SHP77 (cell line): Measurements from ENCODE around the gene SARNP.
"Not testable (repeated sequence)": the region's sequence is repeated elsewhere in the genome, so short reads cannot be mapped to it uniquely, and the experiment has no call there.

Source experiments
- DNase-seq, 2 experiments: peaks; one replicate each; lab custom pipeline; 2025; lab: John Stamatoyannopoulos, UW

Gene SARNP

DNA sequence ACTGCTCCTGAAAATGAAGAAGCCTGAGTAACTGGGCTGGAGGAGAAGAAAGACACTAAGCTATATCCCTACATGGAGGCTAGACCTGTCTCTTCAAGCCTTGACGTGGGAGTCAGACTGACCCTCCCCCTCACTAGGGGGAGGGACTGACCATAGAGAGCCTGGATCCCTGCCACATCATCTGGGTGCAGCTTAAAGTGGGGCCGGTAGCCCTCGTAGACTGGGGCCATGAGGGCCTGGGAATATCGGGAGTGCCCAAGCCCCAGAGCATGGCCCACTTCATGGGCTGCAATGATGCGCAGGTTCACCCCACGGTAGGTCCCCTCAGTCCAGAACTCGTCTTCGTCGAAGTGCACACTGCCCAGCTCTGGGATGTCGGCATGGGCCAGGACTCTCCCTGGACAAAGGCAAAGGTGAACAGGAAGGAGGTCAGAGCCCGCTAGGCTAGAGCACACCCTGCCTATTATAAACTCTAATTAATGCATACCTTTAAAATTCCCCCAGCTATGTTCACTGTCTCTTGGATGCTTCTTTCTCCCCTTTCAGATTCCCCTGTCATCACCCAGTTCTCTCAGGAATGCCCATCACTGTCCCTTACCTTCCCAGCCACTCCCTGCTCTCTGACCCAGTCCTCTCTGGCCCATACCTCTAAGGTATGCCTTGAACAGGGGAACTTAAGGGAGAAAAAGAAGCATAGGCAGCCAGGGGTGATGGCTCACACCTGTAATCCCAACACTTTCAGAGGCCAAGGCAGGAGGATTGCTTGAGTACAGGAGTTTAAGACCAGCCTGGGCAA, 22.0 kb upstream of the SARNP start:
- DNase-seq, result no peak

DNA sequence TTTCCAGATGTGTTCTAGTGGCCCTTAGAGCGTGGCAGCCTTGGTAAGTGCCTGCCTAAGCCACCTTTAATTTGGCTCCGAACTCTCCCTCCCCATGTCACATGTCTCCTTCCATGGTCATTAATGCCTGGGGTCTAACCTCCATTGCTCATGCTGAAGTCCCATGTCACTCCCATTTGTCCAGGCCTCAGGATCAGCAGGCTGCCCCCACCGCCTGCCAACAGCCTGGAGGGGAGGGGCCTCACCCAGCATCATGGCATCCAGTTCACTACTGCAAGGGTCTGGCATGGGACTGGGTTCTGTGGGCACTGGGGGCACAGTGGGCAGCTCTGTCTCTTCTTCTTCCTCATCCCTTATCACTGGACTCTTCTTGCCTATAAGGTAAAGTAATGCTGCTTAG, 20.8 kb upstream of the SARNP start:
- DNase-seq, result no peak

DNA sequence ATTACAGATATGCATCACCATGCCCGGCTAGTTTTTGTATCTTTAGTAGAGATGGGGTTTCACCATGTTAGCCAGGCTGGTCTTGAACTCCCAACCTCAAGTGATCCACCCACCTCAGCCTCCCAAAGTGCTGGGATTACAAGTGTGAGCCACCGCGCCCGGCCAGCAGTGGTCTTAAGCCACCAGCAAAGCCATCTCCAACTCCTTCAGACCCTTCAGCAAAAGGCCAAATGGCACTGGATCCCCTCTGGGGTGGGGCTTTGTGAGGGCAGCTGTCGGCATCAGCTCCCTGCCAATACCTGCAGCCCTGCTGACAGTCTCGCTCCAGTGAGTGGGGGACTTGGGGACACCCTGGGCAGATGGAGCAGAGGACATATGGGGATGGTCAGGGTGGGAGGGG, 16.9 kb upstream of the SARNP start:
- DNase-seq, result not testable (repeated sequence)

DNA sequence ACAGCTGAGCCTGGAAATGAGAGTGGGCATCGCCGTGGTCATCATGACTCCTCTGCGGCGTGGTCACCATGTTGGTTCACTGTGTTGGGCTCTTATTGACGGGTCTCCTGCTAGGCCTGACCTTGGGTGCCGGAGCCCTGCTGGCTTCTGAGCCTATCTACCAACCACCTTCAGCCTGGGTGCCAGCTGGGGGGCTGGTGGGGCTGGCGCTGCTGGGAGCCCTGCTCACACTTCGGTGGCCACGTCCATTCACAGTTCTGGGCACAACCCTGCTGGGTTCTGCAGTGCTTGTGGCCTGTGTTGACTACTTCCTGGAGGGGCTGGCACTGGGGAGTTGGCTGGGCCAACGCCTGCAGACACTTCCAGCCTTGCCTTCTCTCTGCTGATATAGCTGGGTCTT, 15.5 kb upstream of the SARNP start:
- no peak for DNase-seq

DNA sequence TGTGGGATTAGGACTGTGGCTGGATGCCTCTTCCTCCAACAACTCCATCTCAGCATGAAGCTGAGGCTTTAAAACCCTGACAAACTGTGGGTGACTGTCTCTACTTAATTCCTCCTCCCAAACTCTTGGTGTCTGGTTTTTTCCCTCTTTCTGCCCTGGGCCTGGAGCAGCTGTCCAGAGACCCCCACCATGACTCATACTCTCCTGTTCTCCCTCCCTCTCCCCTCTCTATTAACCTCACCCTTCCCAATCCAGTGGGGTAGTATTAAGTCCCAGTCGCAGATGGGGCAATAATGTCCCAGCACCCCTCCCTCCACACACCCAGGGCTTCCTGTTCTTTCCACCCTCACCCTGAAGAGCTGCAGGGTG, 13.9 kb upstream of the SARNP start:
- no peak for DNase-seq

DNA sequence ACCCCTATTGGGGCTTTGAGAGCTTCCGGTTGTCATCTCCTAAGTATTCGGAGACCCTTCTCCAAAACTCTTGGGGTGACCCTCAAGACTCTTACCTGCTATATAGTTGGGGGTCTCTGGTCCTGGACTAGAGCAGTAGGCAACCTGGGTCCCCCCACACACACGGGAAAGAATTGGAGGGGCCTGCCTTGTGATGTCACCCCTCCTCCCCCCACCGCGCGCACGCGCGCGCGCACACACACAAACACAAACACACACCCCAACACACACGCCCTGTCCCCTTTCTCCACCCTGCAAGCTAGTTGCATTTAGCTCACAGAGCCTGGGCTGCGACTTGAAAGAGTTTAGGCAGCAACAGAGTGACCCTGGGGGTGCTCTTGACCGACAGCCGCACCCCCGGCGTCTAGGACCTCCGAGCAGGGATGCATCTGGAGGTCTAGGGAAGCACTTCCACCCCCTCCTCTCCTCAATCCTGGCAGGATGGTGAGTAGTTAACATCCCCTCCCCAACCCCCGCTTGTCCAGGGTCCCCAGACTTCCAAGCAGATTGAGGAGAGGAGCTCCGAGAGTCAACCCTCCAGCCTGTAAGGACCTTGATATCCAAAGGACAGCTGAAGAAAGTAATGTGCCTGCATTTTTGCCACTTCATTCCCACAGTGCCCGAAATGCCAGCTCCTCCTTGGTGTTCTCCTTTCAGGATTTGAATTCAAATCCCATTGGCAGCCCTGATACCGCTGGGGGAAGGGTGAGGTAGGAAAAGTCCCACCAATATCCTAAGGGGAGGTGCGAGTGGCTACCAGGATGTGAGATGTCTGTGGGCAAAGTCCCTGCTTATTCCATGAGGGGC, 13.3 kb upstream of the SARNP start:
- no peak for DNase-seq

DNA sequence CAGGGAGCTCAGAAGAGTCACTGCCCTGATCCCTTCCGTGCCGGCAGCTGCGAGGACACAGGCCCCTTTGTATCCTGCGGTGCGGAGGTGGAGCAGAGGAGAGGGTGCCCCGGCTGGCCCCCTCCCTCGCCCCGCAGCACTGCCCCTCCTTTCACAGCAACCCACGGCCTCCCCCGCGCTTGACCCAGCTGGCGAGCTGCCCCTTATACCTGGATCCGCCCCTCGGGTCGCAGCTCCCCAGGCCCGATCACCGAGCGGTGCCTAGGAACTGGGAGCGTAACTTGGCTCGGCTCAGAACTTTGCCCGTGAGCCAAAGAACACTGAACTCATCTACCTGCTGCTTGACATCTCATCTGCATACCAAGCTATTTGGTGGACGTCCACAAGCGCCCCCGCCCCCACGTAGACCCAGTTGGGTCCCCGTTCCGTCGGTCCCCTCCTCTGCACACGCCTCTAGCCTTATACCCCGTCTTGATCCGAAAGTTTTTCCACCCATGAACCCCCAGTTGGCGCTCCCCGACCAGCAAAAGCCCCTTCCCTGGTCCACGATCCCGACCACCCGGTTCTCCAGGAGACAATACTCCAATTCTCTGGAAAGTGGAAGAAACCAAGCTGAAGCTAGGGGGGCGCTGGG, 12.6 kb upstream of the SARNP start:
- DNase-seq, result no peak

DNA sequence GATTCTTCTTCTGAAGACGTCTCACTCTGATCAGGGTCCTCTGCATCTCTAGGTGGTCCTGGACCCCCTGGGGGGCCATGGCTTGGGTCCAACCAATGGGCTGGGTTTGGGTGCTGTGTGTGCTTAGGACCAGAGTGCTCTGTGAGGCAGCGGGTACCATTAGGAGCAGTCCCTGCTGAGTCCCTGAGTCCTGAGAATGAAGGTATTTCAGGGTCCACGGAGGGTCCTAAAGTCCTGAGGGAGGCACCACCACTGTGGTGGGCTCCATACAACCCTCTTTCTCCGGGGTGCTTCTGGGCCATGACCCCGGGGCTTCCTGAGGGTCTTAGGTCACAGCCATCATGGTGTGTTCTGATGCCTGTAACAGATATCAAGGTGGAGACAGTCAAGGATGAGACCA, 10.8 kb upstream of the SARNP start:
- DNase-seq, result no peak

DNA sequence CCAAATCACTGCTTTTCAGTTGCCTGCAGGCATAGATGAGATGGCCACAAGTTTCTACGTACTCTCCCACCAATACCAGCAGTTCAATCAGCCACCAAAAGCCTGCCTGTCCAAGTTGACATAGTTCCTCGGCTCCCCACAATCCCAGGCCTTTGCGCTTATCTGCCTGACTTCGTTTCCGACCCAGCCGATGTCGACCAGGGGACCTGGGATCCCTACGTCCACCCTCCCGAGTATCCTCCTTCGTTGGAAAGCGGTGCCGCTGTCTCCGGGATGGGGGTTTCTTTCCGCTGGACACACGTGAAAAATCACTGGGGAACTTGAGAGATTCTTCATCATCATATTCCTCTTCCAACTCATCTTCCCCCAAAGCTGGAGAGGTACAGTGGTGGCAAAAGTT, 10.3 kb upstream of the SARNP start:
- no peak for DNase-seq

DNA sequence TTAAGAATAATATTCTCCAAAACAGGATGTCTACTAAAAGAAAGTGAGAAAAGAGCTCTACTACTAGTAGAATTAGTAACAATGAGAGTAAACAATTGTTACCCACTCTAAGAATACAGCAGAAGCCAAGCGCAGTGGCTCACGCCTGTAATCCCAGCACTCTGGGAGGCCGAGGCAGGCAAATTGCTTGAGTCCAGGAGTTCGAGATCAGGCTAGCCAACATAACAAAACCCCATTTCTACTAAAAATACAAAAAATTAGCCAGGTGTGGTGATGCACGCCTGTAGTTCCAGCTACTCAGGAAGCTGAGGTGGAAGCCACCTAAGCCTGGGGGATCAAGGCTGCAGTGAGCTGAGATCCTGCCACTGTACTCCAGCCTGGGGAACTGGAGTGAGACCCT, 7.2 kb upstream of the SARNP start:
- DNase-seq, result no peak

DNA sequence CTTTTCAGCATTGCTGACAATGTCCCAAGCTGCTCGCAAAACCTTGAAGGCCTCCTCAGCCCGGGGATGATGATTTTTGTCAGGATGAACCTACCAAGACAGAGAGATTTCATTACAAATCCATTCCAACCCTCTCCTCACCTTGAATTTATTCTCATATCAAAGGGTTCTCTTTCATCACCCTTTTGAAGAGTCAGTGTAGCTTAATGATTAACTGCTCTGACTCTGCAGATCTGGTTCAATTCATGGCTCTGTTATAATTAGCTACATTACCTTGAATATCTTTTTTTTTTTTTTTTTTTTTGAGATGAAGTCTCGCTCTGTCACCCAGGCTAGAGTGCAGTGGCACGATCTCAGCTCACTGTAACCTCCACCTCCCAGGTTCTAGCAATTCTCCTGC, 5.9 kb upstream of the SARNP start:
- DNase-seq, result no peak

DNA sequence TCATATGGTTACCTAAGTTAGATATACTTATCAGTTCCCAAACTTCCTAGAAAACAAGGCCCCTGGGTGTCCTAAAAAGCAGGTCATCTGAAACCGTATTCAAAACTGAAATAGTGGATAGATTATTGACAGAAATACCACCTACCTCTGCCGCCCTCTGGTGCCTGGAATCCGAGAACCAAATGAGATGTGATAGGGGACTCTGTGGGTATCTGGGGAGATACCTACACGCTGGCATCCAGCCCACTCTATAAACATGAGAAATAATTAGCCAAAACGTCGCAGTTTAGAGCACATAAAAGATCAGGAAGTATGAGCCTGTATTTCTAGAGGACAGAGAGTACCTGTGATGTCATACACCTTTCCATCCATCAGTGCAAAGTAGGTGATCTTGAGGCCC, 4.7 kb upstream of the SARNP start:
- no peak for DNase-seq

DNA sequence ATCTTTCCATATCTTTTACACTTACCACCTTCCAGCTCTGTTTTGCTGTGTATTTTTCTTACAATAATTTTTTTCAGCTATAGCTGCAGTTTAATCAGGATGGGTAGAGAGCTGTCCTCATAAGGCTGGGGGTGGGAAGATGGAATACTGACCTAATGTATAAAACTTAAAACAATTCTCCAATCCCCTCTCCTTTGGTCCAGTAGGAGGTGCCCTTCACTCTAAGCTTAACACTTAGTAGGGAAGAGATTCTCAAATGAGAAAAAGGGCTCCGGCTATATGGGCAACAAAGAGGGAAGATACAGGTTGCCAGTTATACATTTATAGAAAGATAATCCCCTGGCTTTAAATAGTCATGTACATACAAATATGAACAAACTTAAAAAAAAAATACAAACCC, 3.2 kb upstream of the SARNP start:
- DNase-seq, result no peak

DNA sequence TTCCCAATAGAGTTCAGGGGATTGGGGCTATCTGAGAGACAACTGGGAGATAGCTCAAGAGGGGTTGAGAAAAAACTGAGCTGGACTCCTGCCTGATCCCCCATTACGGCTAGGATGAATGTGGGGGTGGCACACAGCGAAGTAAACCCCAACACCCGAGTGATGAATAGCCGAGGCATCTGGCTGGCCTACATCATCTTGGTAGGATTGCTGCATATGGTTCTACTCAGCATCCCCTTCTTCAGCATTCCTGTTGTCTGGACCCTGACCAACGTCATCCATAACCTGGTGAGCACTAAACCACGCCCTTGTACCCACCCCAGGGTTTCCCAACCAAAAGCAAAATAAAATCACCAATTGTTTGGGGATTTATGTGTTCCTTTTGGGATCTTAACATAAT, 1.4 kb upstream of the SARNP start:
- no peak for DNase-seq

DNA sequence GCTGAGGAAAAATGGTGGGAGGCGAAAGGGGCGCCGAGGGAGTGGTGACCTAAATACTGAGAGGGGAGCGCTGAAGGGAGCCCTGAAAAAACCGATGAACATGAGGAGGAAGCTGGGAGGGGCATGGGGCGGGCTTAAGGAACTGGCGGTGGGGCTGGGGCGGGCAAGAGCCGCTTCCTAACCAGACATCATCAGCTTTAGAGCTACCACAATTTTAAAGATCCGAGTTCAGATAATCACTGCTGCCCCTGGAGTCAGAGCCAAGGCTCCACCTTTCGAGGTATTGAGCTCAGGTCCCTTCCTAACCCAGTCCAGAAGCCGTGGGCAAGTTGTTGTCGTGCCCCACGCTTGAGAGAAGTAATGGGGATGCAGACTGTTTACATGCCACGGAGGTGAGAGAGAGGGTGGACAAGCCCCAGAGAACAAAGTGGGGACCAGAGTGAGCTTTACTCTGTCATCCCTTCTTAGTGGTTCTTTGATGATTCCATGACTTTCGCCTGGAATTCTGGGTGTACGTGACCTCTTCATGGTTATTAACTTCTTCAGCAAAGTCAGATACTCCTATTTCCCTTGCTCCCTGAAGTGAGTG, 710 bp upstream of the SARNP start:
- DNase-seq, result peak in 1 of 2 experiments; percentile 65

DNA sequence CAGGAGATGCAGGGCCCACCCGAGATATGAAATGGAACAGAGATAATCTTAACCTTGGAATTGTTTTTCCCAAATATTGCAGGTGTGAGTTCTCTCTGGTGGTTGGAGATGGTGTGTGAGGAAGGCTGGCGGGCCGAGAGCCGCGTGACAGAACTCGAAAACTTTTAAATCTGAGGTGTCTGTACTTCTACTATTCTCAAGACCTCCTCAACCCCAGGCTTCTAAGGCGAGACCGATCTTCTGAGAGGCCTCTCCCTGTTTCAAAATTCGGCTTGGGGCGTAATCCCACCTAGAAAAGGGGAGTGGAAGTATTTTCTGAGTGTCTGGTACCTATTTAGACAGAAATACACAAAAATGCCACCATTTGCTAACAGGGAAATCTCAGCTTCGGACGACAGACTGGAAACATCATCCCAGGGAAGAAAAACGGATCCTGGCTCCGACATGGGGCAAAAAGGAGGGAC, 611 bp downstream of the SARNP start:
- DNase-seq, result peak in 1 of 2 experiments; percentile 3

DNA sequence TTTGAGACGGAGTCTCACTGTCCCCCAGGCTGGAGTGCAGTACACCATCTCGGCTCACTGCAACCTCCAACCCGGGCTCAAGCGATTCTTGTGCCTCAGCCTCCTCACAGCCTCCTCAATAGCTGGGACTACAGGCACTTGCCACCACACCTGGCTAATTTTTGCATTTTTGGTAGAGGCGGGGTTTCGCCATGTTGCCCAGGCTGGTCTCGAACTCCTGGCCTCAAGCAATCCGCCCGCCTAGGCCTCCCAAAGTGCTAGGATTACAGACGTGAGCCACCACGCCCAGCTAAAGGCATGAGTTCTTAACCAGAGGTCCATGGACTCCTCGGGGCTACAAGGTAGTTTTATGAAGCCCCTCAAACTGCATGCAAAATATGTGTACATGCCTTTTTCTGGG, 2.1 kb downstream of the SARNP start:
- no peak for DNase-seq

DNA sequence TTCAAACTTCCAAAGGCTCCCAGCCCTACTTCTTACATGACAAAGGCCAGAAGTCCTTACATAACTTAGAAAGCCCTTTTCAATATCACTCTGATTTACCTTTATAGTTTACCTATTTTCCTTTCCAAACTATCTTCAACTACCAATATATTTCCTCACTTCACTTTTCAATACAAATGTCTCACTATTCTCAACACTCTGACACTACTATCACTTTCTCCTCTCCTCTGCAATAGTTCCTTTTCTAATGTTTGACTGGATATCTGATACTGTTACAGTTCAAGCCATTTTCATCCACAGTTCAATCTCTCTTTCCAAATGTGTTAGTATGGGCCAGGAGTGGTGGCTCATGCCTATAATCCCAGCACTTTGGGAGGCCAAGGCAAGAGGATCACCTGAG, 3.3 kb downstream of the SARNP start:
- DNase-seq, result no peak

DNA sequence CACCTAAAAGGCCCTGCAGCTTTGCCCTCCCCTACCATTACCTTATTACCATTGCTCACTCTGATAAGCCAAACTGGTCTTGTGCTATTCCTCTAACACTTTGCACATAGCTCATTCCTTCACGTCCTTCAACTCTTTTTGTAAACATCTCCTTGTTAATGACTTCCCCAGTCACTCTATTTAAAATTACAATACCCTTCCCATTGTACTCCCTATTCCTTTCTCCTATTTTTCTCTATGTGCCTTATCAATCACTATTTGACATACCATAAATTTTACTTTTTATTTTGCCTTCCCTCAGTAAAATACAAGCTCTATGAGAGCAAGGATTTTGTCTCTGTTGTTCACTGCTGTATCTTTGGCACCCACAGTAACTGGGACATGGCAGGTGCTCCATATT, 5.4 kb downstream of the SARNP start:
- DNase-seq, result no peak

DNA sequence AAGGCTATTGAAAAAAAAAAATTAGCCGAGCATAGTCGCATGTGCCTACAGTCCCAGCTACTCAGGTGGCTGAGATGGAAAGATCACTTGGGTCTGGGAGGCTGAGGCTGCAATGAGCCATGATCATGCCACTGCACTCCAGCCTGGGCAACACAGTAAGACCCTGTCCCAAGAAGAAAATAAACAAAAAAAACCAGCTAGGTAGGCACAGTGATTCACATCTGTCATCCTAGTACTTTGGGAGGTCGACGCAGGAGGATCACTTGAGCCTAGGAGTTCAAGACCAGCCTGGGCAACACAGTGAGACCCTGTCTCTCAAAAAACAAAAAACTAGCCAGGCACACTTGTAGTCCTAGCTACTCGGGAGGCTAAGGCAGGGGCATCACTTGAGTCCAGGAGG, 8.2 kb downstream of the SARNP start:
- DNase-seq, result no peak

DNA sequence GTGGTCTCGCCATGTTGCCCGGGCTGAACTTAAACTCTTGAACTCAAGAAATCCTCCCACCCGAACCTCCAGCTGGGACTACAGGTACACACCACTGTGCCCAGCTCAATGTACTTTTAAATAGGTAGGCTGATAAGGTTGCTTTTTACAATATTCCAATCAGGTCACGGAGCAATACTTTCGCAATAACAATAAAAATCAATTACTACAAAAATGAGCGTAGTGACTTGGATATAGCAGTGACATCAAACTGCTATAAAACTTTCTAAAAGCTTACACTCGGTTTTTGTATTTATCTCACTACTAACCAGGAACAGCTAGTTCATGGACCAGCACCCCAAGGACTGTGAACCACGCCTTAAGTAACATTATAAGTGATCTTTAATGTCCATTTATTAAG, 10.5 kb downstream of the SARNP start:
- no peak for DNase-seq

DNA sequence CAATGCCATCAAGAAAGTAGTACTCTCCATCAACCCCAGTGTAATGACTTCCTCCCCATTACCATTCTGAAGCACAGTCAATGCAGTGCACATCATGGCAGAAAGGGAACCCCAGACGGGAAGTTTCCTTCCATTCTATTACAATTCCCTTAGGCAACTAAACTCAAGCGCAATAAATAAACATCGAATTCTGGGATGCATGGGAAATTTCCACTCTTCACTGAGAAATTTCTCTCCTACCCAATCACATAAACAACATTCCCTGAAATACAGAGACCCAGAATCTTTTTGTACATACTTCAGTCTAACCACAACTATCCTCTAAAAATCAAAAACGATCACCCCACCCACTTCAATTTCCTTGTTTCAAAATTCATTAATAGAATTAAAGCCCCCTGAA, 20.0 kb downstream of the SARNP start:
- no peak for DNase-seq

DNA sequence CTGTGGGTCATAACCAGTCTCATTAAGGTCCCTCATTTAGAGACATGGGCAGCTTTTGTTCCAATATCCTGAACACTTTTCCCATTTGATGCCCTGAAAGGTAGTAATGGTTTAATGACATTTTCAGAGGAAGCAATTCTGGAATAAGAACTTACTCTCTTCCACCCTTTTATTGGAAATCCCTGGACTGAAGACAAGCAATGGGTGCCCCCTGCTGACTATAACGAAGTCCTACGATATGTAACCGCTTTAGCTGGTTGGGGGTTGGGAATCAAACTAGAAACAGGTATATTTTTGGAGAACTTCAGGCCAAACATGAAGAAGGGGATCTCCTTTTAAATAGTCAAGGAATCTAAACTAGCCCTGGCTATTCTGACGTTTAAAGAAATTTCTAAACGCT, 20.5 kb downstream of the SARNP start:
- DNase-seq, result peak; percentile 16 to 37
